Stimulated activated CD4-positive, alpha-beta T cell treated with anti-CD3 and anti-CD28 coated beads, TNF-alpha, amount 100 ng/mL, for 48 hours (primary cell): Measurements from ENCODE around the gene FERMT2.
A peak's percentile ranks its signal among the peaks of the same experiment; 100 is the strongest.

Source experiments
- DNase-seq, 3 donors: peaks; one replicate each; pipeline ENCODE4 v3.0.0-alpha.2; 2020; ENCODE audit warnings: low read depth in 3 of 3

The FERMT2 gene

GRCh38 chr14:52950898-52951680 lies at the start of gene FERMT2:
FERMT2 (minus strand) TSS chr14:52951050; CDS start chr14:52950568, 482 bp downstream.
- no peak for DNase-seq

- DNase-seq, result no peak
Measured at GRCh38 chr14:52998376-52999015, 47.6 kb upstream of the FERMT2 start.

- DNase-seq, result no peak
Measured at GRCh38 chr14:52996493-52996892, 45.6 kb upstream of the FERMT2 start.

- no peak for DNase-seq
Measured at GRCh38 chr14:52995998-52996397, 45.1 kb upstream of the FERMT2 start.

- DNase-seq, result no peak
Measured at GRCh38 chr14:52992236-52992870, 41.5 kb upstream of the FERMT2 start.

GRCh38 chr14:52988139-52988538 lies 37.3 kb upstream of the FERMT2 start:
- no peak for DNase-seq

GRCh38 chr14:52987514-52987913 lies 36.7 kb upstream of the FERMT2 start:
- no peak for DNase-seq

GRCh38 chr14:52987042-52987441 lies 36.2 kb upstream of the FERMT2 start:
- DNase-seq, result no peak

- no peak for DNase-seq
Measured at GRCh38 chr14:52977798-52978197, 26.9 kb upstream of the FERMT2 start.

GRCh38 chr14:52974406-52974805 lies 23.6 kb upstream of the FERMT2 start:
- DNase-seq, result no peak

GRCh38 chr14:52961060-52961639 lies 10.3 kb upstream of the FERMT2 start:
- peak in 1 of 3 donors; percentile 34 for DNase-seq

- DNase-seq, result no peak
Measured at GRCh38 chr14:52960627-52961026, 9.8 kb upstream of the FERMT2 start.

- DNase-seq, result no peak
Measured at GRCh38 chr14:52954346-52955214, 3.7 kb upstream of the FERMT2 start.

- no peak for DNase-seq
Measured at GRCh38 chr14:52951681-52952554, 1.1 kb upstream of the FERMT2 start.

- DNase-seq, result no peak
Measured at GRCh38 chr14:52950410-52950897, 396 bp downstream of the FERMT2 start.

GRCh38 chr14:52949711-52950409 lies 990 bp downstream of the FERMT2 start:
- no peak for DNase-seq

GRCh38 chr14:52949249-52949648 lies 1.6 kb downstream of the FERMT2 start:
- DNase-seq, result no peak

- no peak for DNase-seq
Measured at GRCh38 chr14:52948836-52949235, 2.0 kb downstream of the FERMT2 start.

- DNase-seq, result no peak
Measured at GRCh38 chr14:52948039-52948438, 2.8 kb downstream of the FERMT2 start.

- no peak for DNase-seq
Measured at GRCh38 chr14:52944254-52944653, 6.6 kb downstream of the FERMT2 start.
